Small intestine (tissue), 7 donors: ENCODE data around the gene PXYLP1. TPM values are rescaled to one million over a fixed set of nuclear protein-coding genes. Genes with fewer than 3 reads are reported as not detected.
A peak's percentile ranks its signal among the peaks of the same experiment; 100 is the strongest.

Source experiments
- DNase-seq, 2 donors: peaks; one replicate each; pipeline versions ENCODE4 v3.0.0 to v3.0.0-alpha.2; 2013
- FAIRE-seq: peaks from 2 replicates; lab custom pipeline; 2012; peaks lifted over from hg19 to GRCh38; lab: Jason Lieb, UNC
- H3K27ac ChIP-seq, 3 donors: one replicate each; pipeline ENCODE4 v1.5.1; 2013; ENCODE audit warnings: low read length in 2 of 3, mild to moderate bottlenecking in 2 of 3, control low read depth in 1 of 3, inconsistent platforms in 1 of 3, low read depth in 1 of 3, moderate library complexity in 1 of 3
- H3K27me3 ChIP-seq, 3 donors: one replicate each; pipeline ENCODE4 v1.6.1; 2013; ENCODE audit warnings: low read length in 3 of 3, inconsistent platforms in 1 of 3; ENCODE audit not compliant: control insufficient read depth in 3 of 3, insufficient read depth in 3 of 3
- H3K36me3 ChIP-seq, 3 donors: one replicate each; pipeline ENCODE4 v1.6.1; 2013; ENCODE audit warnings: low read length in 3 of 3, inconsistent platforms in 1 of 3, low read depth in 1 of 3, mild to moderate bottlenecking in 1 of 3, moderate library complexity in 1 of 3; ENCODE audit not compliant: control insufficient read depth in 3 of 3, insufficient read depth in 2 of 3
- H3K4me1 ChIP-seq, 3 donors: one replicate each; pipeline ENCODE4 v1.6.1; 2013; ENCODE audit warnings: low read length in 2 of 3, inconsistent platforms in 1 of 3, low read depth in 1 of 3, mild to moderate bottlenecking in 1 of 3, moderate library complexity in 1 of 3; ENCODE audit not compliant: control insufficient read depth in 3 of 3, insufficient read depth in 2 of 3
- H3K4me3 ChIP-seq, 3 donors: one replicate each; pipeline ENCODE4 v1.5.1; 2013; ENCODE audit warnings: low read length in 3 of 3, control low read depth in 1 of 3, inconsistent platforms in 1 of 3, low read depth in 1 of 3, mild to moderate bottlenecking in 1 of 3, moderate library complexity in 1 of 3
- H3K9me3 ChIP-seq, 2 donors: one replicate each; pipeline ENCODE4 v1.6.1; 2013; ENCODE audit warnings: low read depth in 1 of 2, low read length in 1 of 2; ENCODE audit not compliant: control insufficient read depth in 2 of 2, insufficient read depth in 1 of 2
- WGBS, 3 donors: extraction: QIAGEN DNeasy Blood & Tissue Kit; methylation state at CpG; one replicate each; pipeline ENCODE4 v1.1.7; 2013; 5-methylcytosine and 5-hydroxymethylcytosine counted together
- polyA plus RNA-seq, 4 donors: library from polyadenylated mRNA; stranded (reverse) in 3 of 4; unstranded in 1 of 4; fragments of 200-250 nt in 3 of 4; fragments of 120-200 nt in 1 of 4; gene quantifications; one replicate each; pipeline versions ENCODE4 v1.2.1 to v1.2.3, GENCODE V29; 2013
- donor health status: healthy with polysubstance abuse.
- donor health status: control.
- donor health status: control.
- donor health status: Bipolar disorder and iron deficiency.
- donor health status: healthy.

The PXYLP1 gene
- polyA plus RNA-seq, 4 donors = 2.2 to 20.5 (median 5.0) TPM

DNA sequence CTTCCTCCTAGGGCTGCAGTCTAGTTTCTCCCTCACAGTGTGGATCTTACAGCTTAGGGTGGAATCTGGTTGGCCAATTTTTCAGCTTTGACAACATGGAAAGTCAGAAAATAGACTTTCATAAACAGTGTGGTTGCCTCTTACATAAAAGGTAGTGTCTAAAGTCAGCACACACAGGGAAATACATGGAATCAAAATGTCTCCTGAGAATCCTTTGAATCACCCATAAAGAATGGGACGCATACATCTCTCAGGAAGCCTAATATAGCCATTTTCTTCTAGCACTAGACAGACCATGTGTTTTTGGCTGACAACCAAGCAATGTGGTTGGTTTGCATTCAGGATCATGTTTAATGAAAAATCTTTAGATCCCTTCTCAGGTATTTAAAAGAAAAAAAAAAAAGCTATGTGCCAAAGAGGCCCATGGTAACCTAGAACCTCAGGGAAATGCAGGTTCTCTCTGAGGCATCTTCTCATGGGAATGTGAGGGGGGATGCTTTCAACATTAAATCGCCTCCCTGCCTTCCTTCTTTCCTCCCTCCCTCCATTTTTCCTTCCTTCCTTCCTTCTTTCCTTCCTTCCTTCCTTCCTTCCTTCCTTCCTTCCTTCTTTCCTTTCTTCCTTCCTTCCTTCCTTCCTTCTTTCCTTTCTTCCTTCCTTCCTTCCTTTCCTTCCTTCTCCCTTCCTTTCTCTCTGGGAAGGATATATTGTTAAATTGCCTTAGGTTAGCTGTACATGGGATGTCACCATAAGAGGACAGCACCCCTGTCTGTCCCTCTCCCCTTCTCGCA is 102.4 kb downstream of the PXYLP1 start:
- H3K9me3 ChIP-seq = no peaks in the 10 kb centered on the region
- peak overlapping the region in 1 of 3 donors; percentile 83 for H3K27ac ChIP-seq
- FAIRE-seq = no peak
- no peaks in the 10 kb centered on the region for H3K27me3 ChIP-seq
- peaks cover 0 to 39% (median 0%) of the 10 kb centered on the region in 3 donors for H3K36me3 ChIP-seq
- no peak for DNase-seq
- H3K4me1 ChIP-seq = peaks cover 10 to 73% (median 20%) of the 10 kb centered on the region in 3 donors
- no peak overlapping the region for H3K4me3 ChIP-seq
- 95 to 98% (median 96%) methylated on average over 3 of the region's 3 CpGs for WGBS, 3 donors

GRCh38 chr3:141334627-141335250 is 103.1 kb downstream of the PXYLP1 start:
- Histone ChIP-seq H3K9me3 (no peaks in the 10 kb centered on the region), H3K4me3 (no peak overlapping the region), H3K27ac (no peak overlapping the region), H3K27me3 (no peaks in the 10 kb centered on the region), H3K36me3 (peaks cover 0 to 41% (median 0%) of the 10 kb centered on the region in 3 donors), H3K4me1 (peaks cover 10 to 69% (median 20%) of the 10 kb centered on the region in 3 donors)
- no peak for FAIRE-seq
- 92 to 95% (median 94%) methylated on average over 11 of the region's 11 CpGs for WGBS, 3 donors
- no peak for DNase-seq

GRCh38 chr3:141335531-141336061 is 104.0 kb downstream of the PXYLP1 start:
- WGBS, 3 donors = 57 to 71% (median 66%) methylated on average over 2 of the region's 2 CpGs
- no peaks in the 10 kb centered on the region for H3K9me3 ChIP-seq
- DNase-seq (no peak), FAIRE-seq (no peak)
- peaks cover 10 to 62% (median 20%) of the 10 kb centered on the region in 3 donors for H3K4me1 ChIP-seq
- H3K27me3 ChIP-seq = no peaks in the 10 kb centered on the region
- H3K36me3 ChIP-seq = peaks cover 0 to 34% (median 0%) of the 10 kb centered on the region in 3 donors
- H3K27ac ChIP-seq = peak overlapping the region in 1 of 3 donors; percentile 51
- no peak overlapping the region for H3K4me3 ChIP-seq

DNA sequence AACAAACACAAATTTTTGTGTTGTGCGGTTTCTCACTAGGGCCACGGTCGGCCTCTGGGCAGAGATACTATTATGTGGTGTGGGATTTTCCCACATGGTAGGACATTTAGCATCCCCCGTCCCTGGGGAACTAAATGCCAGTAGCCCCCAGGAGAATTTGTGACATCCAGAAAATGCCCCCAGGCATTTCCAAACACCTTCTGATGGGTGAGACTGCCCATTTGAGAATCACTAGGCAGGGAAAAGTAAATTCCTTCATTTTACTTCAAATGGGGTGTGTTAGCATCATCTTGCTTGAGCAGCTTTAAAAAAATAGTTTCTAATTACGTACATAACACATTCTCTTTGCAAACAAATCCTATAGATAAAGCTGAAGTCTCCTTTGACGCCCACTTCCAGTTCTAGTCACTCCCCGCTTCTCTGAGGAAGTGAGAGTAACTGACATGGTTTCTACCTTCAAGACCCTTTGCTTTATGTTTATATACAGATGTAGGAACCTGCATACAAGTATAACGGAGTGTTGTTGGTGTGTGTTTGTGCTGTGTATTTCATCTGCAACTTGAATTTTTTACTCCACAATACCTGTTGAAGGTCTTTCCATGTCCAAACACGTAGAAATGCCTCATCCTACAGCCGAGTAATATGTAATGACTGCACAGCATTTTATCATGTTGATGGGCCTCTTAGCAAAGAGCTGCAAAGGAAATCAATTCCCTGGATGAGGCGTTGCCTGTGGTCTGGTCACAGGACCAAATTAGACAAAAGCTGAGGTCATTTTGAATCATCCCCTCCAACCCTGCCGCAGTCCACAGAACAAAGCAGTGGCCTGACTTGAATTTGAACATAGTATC is 105.3 kb downstream of the PXYLP1 start:
- Histone ChIP-seq H3K9me3 (no peaks in the 10 kb centered on the region), H3K4me3 (no peak overlapping the region), H3K27ac (peak overlapping the region in 2 of 3 donors; percentile 59 to 66), H3K4me1 (peaks cover 10 to 50% (median 13%) of the 10 kb centered on the region in 3 donors), H3K36me3 (peaks cover 0 to 31% (median 0%) of the 10 kb centered on the region in 3 donors), H3K27me3 (no peaks in the 10 kb centered on the region)
- peak in 1 of 2 donors; percentile 58 for DNase-seq
- WGBS, 3 donors = 60 to 65% (median 61%) methylated on average over 12 of the region's 12 CpGs
- no peak for FAIRE-seq

- peaks cover 0 to 29% (median 0%) of the 10 kb centered on the region in 3 donors for H3K36me3 ChIP-seq
- H3K4me3 ChIP-seq = no peak overlapping the region
- FAIRE-seq (no peak), DNase-seq (no peak)
- H3K27me3 ChIP-seq = no peaks in the 10 kb centered on the region
- WGBS, 3 donors = 46 to 82% (median 71%) methylated on average over 1 of the region's 1 CpG
- peak overlapping the region in 2 of 3 donors; percentile 59 to 66 for H3K27ac ChIP-seq
- peaks cover 7 to 44% (median 9%) of the 10 kb centered on the region in 3 donors for H3K4me1 ChIP-seq
- no peaks in the 10 kb centered on the region for H3K9me3 ChIP-seq
Measured at GRCh38 chr3:141337523-141337854, 105.9 kb downstream of the PXYLP1 start.

DNA sequence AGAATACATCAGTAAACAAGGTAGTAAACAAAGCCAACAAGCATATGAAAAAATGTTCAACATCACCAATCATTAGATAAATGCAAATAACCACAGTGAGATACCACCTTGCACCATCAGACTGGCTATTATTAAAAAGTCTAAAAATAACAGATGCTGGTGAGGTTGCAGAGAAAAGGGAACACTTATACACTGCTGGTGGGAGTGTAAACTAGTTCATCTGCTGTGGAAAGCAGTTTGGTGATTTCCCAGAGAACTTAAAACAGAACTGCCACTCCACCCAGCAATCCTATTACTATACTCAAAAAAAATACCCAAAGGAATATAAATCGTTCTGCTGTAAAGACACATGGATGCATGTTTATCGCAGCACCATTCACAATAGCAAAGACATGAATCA is 106.4 kb downstream of the PXYLP1 start:
- DNase-seq (no peak), FAIRE-seq (no peak)
- no peaks in the 10 kb centered on the region for H3K9me3 ChIP-seq
- H3K36me3 ChIP-seq = peaks cover 0 to 28% (median 0%) of the 10 kb centered on the region in 3 donors
- H3K4me1 ChIP-seq = peaks cover 6 to 44% (median 8%) of the 10 kb centered on the region in 3 donors
- no peak overlapping the region for H3K27ac ChIP-seq
- 88 to 94% (median 89%) methylated on average over 2 of the region's 2 CpGs for WGBS, 3 donors
- no peak overlapping the region for H3K4me3 ChIP-seq
- H3K27me3 ChIP-seq = no peaks in the 10 kb centered on the region

DNA sequence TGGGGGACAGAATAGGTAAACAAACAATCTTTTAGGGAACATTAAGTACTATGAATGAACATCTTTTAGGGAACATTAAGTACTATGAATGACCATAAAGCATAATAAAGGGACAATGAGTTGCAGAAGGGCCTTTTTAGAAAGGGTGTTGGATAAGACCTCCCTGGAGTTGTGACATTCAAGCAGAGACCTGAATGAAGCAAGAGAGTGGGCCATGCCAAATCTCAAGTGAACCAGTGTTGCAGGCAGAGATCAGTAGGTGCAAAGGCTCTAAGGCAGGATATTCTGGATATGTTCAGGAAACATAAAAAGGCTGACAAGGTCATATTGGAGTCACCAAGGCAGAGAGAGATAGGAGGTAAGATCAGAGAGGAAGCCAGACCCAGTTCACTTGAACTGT is 107.3 kb downstream of the PXYLP1 start:
- H3K9me3 ChIP-seq = no peaks in the 10 kb centered on the region
- H3K27me3 ChIP-seq = no peaks in the 10 kb centered on the region
- FAIRE-seq (no peak), DNase-seq (no peak)
- no peak overlapping the region for H3K27ac ChIP-seq
- peaks cover 3 to 44% (median 12%) of the 10 kb centered on the region in 3 donors for H3K4me1 ChIP-seq
- H3K4me3 ChIP-seq = no peak overlapping the region
- peaks cover 0 to 22% (median 0%) of the 10 kb centered on the region in 3 donors for H3K36me3 ChIP-seq

DNA sequence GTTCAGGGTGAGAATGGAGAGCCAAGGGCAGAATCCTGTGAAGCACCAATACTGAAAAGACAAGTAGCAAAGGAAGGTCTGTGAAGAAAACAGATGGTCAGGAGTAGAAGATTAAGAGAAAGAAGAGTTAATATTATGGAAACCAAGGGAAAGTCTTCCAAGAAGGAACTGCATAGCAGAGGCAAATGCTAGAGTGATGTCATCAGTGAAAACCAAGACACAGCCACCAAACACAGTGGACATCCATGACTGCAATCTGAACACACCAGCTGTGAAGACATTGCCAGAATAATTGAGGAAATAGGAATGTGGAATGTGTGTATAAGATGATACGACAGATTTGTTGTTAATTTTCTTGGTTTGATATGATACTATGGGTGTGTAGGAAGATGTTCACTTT is 109.9 kb downstream of the PXYLP1 start:
- Histone ChIP-seq H3K27ac (no peak overlapping the region), H3K4me1 (peaks cover 12 to 50% (median 14%) of the 10 kb centered on the region in 3 donors), H3K4me3 (no peak overlapping the region), H3K9me3 (no peaks in the 10 kb centered on the region), H3K27me3 (no peaks in the 10 kb centered on the region), H3K36me3 (peaks cover 0 to 16% (median 0%) of the 10 kb centered on the region in 3 donors)
- FAIRE-seq (no peak), DNase-seq (no peak)
- WGBS, 3 donors = 77 to 94% (median 85%) methylated on average over 1 of the region's 1 CpG
